ENCODE data around the gene MIER2.

DNA sequence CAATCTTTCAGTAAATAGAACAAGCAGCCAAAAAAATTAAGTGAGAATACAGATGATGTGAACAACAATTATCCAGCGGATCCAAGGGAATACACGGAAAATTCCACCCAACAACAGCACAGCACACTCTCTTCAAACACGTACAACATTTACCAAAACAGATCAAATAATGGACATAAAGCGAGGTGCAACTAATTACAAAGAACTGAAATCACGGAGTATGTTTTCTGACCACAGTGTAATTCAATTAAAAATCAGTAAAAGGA is 26.2 kb downstream of the MIER2 start:
- TF ChIP-seq, protein P1, sequence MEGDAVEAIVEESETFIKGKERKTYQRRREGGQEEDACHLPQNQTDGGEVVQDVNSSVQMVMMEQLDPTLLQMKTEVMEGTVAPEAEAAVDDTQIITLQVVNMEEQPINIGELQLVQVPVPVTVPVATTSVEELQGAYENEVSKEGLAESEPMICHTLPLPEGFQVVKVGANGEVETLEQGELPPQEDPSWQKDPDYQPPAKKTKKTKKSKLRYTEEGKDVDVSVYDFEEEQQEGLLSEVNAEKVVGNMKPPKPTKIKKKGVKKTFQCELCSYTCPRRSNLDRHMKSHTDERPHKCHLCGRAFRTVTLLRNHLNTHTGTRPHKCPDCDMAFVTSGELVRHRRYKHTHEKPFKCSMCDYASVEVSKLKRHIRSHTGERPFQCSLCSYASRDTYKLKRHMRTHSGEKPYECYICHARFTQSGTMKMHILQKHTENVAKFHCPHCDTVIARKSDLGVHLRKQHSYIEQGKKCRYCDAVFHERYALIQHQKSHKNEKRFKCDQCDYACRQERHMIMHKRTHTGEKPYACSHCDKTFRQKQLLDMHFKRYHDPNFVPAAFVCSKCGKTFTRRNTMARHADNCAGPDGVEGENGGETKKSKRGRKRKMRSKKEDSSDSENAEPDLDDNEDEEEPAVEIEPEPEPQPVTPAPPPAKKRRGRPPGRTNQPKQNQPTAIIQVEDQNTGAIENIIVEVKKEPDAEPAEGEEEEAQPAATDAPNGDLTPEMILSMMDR (IDR thresholded peaks at IDR 0.05 in 2 of 3, conservative IDR thresholded peaks at IDR 0.05 in 1 of 3; ENCODE audit: control insufficient read depth in 2 of 3, extremely low read depth in 1 of 3, insufficient read depth in 1 of 3, low read depth in 3 of 3, low read length in 3 of 3), result no peak
- TF ChIP-seq CHD4 (IDR thresholded peaks at IDR 0.05), result no peak
- no peak for TF ChIP-seq FOS (IDR thresholded peaks at IDR 0.05; ENCODE audit: borderline replicate concordance, extremely low read depth, insufficient read length)
- TF ChIP-seq SUZ12 (IDR thresholded peaks at IDR 0.05; ENCODE audit: unreplicated experiment), result no peak
- no peak for TF ChIP-seq EZH2 (IDR thresholded peaks at IDR 0.05; ENCODE audit: borderline replicate concordance, control insufficient read depth, low read depth, low read length)
- no peak for TF ChIP-seq ETV6 (conservative IDR thresholded peaks at IDR 0.05 in 1 of 2, IDR thresholded peaks at IDR 0.05 in 1 of 2; ENCODE audit: borderline replicate concordance in 1 of 2, low read depth in 1 of 2)
- TF ChIP-seq, protein P2, sequence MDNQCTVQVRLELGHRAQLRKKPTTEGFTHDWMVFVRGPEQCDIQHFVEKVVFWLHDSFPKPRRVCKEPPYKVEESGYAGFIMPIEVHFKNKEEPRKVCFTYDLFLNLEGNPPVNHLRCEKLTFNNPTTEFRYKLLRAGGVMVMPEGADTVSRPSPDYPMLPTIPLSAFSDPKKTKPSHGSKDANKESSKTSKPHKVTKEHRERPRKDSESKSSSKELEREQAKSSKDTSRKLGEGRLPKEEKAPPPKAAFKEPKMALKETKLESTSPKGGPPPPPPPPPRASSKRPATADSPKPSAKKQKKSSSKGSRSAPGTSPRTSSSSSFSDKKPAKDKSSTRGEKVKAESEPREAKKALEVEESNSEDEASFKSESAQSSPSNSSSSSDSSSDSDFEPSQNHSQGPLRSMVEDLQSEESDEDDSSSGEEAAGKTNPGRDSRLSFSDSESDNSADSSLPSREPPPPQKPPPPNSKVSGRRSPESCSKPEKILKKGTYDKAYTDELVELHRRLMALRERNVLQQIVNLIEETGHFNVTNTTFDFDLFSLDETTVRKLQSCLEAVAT (IDR thresholded peaks at IDR 0.05), result no peak
- TF ChIP-seq POLR2A (IDR thresholded peaks at IDR 0.05; ENCODE audit: low read depth, low read length), result no peak
- no peak for TF ChIP-seq FOXK2 (IDR thresholded peaks at IDR 0.05)
- no peak for TF ChIP-seq GATAD2B (conservative IDR thresholded peaks at IDR 0.05; ENCODE audit: low read depth)
- TF ChIP-seq, protein P3, sequence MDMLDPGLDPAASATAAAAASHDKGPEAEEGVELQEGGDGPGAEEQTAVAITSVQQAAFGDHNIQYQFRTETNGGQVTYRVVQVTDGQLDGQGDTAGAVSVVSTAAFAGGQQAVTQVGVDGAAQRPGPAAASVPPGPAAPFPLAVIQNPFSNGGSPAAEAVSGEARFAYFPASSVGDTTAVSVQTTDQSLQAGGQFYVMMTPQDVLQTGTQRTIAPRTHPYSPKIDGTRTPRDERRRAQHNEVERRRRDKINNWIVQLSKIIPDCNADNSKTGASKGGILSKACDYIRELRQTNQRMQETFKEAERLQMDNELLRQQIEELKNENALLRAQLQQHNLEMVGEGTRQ (IDR thresholded peaks at IDR 0.05; ENCODE audit: borderline replicate concordance, low read depth, low read length), result no peak
- no peak for TF ChIP-seq ASH2L (IDR thresholded peaks at IDR 0.05; ENCODE audit: borderline replicate concordance, low read depth)
- TF ChIP-seq TCF12 (IDR thresholded peaks at IDR 0.05; ENCODE audit: low read depth, low read length), result no peak

Data from GM12878 (cell line).